ENCODE data around the gene SLC39A2. TPM values are rescaled to one million over a fixed set of nuclear protein-coding genes. Genes with fewer than 3 reads are reported as not detected.
A peak's percentile ranks its signal among the peaks of the same experiment; 100 is the strongest.
"Not testable (repeated sequence)": the region's sequence is repeated elsewhere in the genome, so short reads cannot be mapped to it uniquely, and the experiment has no call there.

SLC39A2 gene
- under 1 TPM; 0.61 to 0.92 TPM for total RNA-seq
- long read RNA-seq, partial matches to known transcripts: 0 of 2 reads
- long read RNA-seq, other reads (novel, unspliced or antisense): 0 of 2 reads

DNA sequence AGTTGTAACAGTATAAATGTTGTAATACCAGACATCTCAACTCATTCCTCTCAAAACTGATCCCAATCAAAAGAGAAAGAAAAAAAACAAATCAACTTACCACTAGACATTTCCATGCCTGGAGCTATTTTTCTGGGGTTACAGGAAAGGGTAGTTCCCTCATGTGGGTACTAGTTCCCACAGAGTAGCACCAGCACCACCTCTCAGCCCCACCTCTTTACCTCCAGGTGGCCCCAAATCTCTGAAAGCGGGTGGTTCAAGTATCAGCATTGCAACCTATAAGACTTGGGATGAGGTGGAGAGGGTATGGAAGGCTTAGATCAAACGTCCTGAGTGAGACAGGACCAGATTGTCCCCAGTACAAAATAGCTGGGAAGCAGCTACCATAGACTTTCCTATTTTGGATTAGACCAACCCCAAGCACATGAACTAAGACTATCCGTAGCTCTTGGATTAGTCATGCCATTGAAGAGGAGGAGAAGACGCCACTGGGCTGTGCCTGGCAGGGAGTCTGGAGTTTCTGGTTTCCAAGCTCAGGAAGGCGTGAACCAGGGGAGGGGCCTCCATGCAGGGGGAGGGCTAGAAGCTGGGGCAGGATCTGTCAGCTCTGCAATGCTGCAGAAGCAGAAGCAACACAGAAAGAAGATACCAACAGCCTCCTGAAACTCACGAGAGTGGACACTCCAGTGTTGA lies at the start of gene SLC39A2:
SLC39A2 (plus strand) TSS at position 620 of the 693 bp plus-strand sequence. CDS start 154 bp downstream, outside the sequence.
- peak; percentile 75 for ATAC-seq

DNA sequence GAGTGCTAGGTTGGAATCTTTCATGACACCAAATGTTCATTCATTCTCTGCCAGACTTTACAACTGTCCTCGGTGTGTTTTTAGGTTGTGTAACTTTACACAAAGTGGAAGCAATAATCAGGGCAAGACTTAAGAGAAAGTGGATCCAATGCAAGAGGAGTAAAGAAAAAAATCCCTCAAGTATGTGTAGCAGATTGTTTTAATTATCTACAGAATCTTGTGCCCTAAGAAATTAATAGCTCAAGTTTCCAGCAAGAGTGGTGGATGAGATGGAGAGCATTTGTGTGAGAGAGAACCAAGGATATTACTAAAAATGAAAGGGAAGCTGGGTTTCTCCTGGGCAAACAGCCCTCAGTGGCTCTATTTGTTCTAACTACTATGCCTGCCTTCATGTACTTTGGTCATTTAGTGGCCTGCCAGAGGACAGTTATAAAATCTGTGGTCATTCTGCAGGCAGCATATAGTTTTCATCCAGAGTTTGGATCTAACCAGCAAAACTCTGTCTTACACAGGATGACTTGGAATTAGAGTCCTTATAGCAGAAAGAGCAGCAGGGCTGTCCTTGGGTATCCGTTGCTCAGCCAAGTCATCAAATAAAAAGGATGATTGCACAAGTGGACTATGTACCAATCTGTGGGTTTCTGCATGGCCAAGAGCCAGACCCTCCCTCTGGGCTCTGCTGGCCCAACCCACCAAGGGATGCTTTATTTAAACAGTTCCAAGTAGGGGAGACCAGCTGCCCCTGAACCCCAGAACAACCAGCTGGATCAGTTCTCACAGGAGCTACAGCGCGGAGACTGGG lies 44.2 kb upstream of the SLC39A2 start, which contains the start of gene RNASE2:
RNASE2 (plus strand) TSS at position 752 of the 802 bp plus-strand sequence. CDS start 285 bp downstream, outside the sequence.
- not testable (repeated sequence) for ATAC-seq

More for the DNA sequence above, at the start of gene SLC39A2:
- peak; percentile 79 to 84 for DNase-seq
- intact Hi-C loops (cut with DNase I, micrococcal nuclease): no loop called here

GRCh38 chr14:20955538-20955873 lies 43.6 kb upstream of the SLC39A2 start:
- ATAC-seq; DNase-seq; intact Hi-C loops (cut with DNase I, micrococcal nuclease): not testable (repeated sequence)

More for the DNA sequence above, 44.2 kb upstream of the SLC39A2 start, which contains the start of gene RNASE2:
- DNase-seq; intact Hi-C loops (cut with DNase I, micrococcal nuclease): not testable (repeated sequence)

DNA sequence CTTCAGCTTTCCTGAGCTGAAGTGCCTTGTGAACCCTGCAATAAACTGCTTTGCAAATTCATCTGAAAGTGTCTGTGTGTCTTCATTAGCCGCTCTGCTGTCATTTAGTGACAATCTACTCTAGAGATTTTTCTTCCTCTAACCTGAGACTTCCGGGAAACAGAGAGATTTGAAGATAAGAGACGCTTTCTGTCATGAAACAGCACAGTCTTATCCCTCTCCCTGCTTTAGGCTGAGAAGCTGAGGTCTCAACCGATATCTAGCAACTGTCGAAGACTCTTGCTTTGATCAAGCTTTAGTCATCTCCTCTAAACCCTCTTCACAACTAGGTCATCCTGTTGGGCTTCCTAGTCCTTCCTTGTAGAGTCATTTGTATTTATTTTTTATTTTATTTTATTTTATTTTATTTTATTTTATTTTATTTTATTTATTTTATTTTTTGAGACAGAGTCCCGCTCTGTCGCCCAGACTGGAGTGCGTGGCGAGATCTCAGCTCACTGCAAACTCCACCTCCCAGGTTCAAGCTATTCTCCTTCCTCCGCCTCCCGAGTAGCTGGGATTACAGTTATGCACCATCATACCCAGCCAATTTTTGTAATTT lies 42.6 kb upstream of the SLC39A2 start:
- intact Hi-C loops (cut with DNase I, micrococcal nuclease): no loop called here
- no peak for DNase-seq
- no peak for ATAC-seq

DNA sequence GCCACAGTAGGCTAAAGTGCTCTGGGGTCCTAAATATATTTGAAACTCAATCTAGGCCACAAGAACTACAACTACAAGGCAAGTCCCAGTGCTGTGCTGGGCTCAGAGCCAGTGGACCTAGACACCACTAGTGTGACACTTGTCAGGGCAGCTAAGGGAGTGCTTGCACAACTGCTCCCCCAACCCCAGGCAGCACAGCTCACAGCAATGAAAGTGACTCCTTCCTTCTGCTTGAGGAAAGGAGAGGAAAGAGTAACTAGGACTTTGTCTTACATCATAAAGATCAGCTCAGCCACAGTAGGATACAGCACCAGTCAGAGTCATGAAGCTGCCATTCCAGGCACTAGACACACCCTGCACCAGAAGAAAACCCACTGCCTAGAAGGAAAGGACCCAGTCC lies 40.1 kb upstream of the SLC39A2 start:
- intact Hi-C loops (cut with DNase I, micrococcal nuclease); DNase-seq: not testable (repeated sequence)
- peak; percentile 45 for ATAC-seq

DNA sequence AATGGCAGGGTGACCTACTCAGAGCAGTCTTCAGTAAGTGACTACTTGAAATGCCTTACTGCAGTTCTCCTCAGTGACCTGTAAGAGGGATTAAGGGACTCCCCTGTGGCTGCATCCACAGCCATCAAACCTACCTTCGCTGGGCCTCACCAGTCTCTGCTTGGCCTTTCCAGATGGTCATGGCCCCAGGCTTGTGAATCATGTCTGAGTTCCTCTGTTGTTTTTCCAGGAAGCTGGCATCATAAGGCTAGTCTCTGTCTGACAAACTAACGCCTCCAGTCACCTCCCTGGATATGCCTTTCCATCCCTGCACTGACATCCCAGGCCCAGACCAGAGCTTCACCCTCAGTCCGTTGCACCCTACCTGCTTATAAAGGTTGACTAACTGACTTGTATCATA lies 29.8 kb upstream of the SLC39A2 start:
- DNase-seq (no peak), ATAC-seq (no peak)
- intact Hi-C loops (cut with DNase I, micrococcal nuclease): loop anchor here in 1 of 2 donors (10.0 kb wide), 1 partner anchor 115 kb away; no protein-coding TSS in a partner anchor

GRCh38 chr14:20970647-20970982 lies 28.5 kb upstream of the SLC39A2 start:
- ATAC-seq: no peak

DNA sequence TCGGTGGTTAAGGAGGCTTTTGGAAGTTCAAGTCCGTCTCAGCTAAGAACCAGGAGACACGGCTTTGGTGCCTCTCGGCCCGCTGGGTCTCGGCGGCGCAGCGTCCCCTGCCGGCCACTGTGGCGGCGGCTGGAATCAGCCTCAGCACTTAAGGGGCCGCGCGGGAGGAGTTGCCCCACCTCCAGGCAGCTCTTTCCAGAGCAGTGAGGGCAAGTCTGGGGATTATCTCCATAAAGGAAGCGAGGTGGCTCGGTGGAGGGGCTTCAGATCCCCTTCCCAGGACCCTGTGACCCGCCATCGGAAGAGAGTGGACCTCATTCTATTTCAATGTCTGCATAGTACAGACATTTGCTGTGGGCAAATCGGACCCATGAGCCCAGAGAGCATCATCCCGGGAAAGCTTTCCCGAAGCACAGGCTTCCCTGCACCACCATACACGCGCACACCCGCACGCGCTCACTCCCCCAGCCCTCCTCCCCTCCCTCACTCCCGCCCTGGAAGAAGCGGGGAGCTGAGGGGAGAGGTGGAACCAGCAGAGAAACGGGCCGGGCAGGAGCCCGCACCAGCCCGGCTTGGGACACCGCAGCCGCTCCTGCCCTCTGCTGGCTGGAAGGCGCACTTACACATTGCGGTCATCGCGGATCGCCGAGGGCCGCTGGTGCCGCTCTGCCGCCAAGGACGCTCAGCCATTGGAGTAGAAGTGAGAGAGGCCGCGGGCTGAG lies 27.9 kb upstream of the SLC39A2 start:
- DNase-seq (peak; percentile 75 to 81), ATAC-seq (peak; percentile 97)
- intact Hi-C loops (cut with DNase I, micrococcal nuclease): loop anchor here in 1 of 2 donors (10.0 kb wide), 1 partner anchor 356 kb away; no protein-coding TSS in a partner anchor

More at GRCh38 chr14:20970647-20970982, 28.5 kb upstream of the SLC39A2 start:
- intact Hi-C loops (cut with DNase I, micrococcal nuclease): loop anchor here in 1 of 2 donors (10.0 kb wide), 1 partner anchor 356 kb away; no protein-coding TSS in a partner anchor
- no peak for DNase-seq

- ATAC-seq: peak; percentile 37
- intact Hi-C loops (cut with DNase I, micrococcal nuclease): loop anchor here in 1 of 2 donors (10.0 kb wide), 1 partner anchor 357 kb away; no protein-coding TSS in a partner anchor
- DNase-seq: no peak
Observed at GRCh38 chr14:20971705-20972021, 27.4 kb upstream of the SLC39A2 start.

GRCh38 chr14:20973501-20973900 lies 25.6 kb upstream of the SLC39A2 start:
- DNase-seq (no peak), ATAC-seq (no peak)
- intact Hi-C loops (cut with DNase I, micrococcal nuclease): loop anchor here in 1 of 2 donors (10.0 kb wide), 1 partner anchor 359 kb away; no protein-coding TSS in a partner anchor

DNA sequence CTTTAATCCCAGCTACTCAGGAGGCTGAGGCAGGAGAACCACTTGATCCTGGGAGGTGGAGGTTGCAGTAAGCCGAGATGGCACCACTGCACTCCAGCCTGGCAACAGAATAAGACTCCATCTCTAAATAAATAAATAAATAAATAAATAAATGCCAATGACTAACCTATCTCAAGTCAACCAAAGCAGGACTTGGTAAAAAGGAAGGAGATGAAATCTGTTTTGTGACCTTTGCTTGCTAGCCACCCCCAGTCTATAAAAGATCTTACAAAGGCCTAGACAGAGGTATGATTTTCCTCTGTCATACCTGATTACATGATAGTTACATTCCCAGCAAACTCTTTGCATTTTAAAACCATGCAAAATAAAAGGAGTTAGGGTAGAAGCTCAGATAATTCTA lies 22.8 kb upstream of the SLC39A2 start:
- DNase-seq: no peak
- intact Hi-C loops (cut with DNase I, micrococcal nuclease): loop anchor here in 1 of 2 donors (10.0 kb wide), 1 partner anchor 361 kb away; no protein-coding TSS in a partner anchor
- peak; percentile 45 for ATAC-seq

GRCh38 chr14:20978687-20979086 lies 20.4 kb upstream of the SLC39A2 start:
- peak; percentile 73 for ATAC-seq
- peak in 1 of 2 donors; percentile 18 for DNase-seq

DNA sequence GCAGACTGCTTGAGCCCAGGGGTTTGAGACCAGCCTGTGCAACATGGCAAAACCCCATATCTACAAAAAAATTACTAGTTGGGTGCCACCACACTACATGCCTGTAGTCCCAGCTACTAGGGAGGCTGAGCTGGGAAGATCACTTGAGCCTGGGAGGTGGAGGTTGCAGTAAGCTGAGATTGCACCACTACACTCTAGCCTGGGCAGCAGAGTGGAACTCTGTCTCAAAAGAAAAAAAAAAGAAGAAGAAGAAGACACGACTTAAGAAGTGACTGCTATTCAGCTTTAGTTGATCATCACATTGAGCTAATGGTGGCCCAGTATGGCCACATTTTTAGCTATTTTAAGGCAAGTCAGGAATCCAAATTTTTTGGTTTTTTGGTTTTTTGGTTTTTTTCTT lies 18.2 kb upstream of the SLC39A2 start:
- DNase-seq: no peak
- intact Hi-C loops (cut with DNase I, micrococcal nuclease): no loop called here
- ATAC-seq: no peak

More at GRCh38 chr14:20978687-20979086, 20.4 kb upstream of the SLC39A2 start:
- intact Hi-C loops (cut with DNase I, micrococcal nuclease): loop anchor here in 1 of 2 donors (10.0 kb wide), 1 partner anchor 364 kb away; no protein-coding TSS in a partner anchor

GRCh38 chr14:20982646-20983369 lies 16.3 kb upstream of the SLC39A2 start:
- peak; percentile 55 for ATAC-seq
- no peak for DNase-seq
- intact Hi-C loops (cut with DNase I, micrococcal nuclease): no loop called here

DNA sequence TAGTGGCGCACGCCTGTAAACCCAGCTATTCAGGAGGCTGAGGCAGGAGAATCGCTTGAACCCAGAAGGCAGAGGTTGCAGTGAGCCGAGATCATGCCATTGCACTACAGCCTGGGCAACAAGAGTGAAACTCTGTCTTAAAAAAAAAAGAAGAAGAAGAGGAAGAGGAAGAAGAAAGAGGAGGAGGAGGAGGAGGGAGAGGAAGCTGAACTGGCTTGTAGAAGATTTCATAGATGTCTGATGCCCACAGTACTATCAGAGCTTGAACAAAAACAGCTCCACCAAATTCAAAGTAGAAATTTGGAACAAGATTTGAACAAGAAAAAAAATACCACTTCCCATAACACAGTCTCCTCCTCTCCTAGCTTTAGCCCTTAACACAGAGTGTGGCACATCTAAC lies 13.4 kb upstream of the SLC39A2 start:
- DNase-seq; ATAC-seq; intact Hi-C loops (cut with DNase I, micrococcal nuclease): not testable (repeated sequence)

GRCh38 chr14:20986811-20987210 lies 12.3 kb upstream of the SLC39A2 start:
- ATAC-seq: no peak
- no peak for DNase-seq
- intact Hi-C loops (cut with DNase I, micrococcal nuclease): no loop called here

DNA sequence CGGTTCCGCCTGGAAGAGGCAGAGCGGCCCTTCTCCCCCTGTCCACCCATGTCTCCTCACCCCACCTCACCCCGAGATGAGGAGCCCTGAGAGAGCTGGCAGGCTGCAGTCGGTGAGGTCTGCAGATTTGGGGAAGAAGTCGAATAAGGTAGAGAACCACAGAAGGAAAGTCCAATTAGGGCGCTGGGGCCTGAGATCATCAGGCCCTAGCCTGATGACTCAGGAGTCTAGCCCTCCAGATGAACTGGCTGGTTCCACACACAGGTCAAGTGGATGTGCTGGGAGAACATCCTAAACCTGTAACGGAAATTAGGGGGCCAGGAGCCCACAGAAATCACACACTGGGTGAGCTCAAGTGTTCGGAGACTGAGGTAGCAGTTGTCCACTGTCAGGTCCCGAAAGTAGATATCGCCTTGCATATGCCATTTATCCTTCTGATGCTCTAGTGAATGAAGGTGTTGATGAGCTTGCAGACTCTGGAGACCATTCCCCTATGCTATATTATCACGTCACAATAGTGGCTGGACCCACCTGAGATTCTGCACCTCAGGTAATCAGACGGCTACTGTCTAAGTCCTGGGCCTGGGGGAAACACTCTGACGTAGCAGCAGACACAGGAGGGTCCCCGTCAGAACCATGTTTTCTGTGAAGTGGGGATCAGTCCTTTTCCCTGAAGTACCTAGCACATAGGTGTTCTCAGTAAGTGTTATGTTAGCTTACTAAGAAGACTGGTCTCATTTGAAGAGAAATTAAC lies 10.2 kb upstream of the SLC39A2 start:
- ATAC-seq (no peak), DNase-seq (no peak)
- intact Hi-C loops (cut with DNase I, micrococcal nuclease): no loop called here
